H9 (cell line): ENCODE results near the gene IFFO2. TPM values are rescaled to one million over a fixed set of nuclear protein-coding genes. Genes with fewer than 3 reads are reported as not detected.

ENCODE experiments used
- DNase-seq: peaks from one replicate; pipeline ENCODE4 v3.0.0-alpha.2; 2017
- H2AFZ ChIP-seq: one replicate; pipeline ENCODE4 v1.6.1; 2013; ENCODE audit warnings: mild to moderate bottlenecking, low read length, control low read depth, moderate library complexity
- H2AK5ac ChIP-seq: 2 replicates; pipeline ENCODE4 v1.6.1; 2013; ENCODE audit warnings: low read length, control low read depth, mixed read lengths; ENCODE audit not compliant: insufficient read length
- H2BK120ac ChIP-seq: one replicate; pipeline ENCODE4 v1.6.1; 2013; ENCODE audit warnings: low read depth, mild to moderate bottlenecking, low read length, control low read depth, inconsistent platforms; ENCODE audit not compliant: poor library complexity, severe bottlenecking
- H2BK12ac ChIP-seq: 2 replicates; pipeline ENCODE4 v1.6.1; 2013; ENCODE audit warnings: low read length, control low read depth, mixed read lengths, low read depth; ENCODE audit not compliant: insufficient read length
- H2BK15ac ChIP-seq: 2 replicates; pipeline ENCODE4 v1.6.1; 2013; ENCODE audit warnings: low read depth, low read length, control low read depth
- H2BK20ac ChIP-seq: one replicate; pipeline ENCODE4 v1.6.1; 2013; ENCODE audit warnings: low read depth, mild to moderate bottlenecking, low read length, control low read depth, inconsistent platforms; ENCODE audit not compliant: poor library complexity, severe bottlenecking
- H2BK5ac ChIP-seq: 2 replicates; pipeline ENCODE4 v1.6.1; 2013; ENCODE audit warnings: low read length, control low read depth, mixed read lengths; ENCODE audit not compliant: insufficient read length
- H3K14ac ChIP-seq: 2 replicates; pipeline ENCODE4 v1.6.1; 2013; ENCODE audit warnings: low read length, control low read depth; ENCODE audit not compliant: insufficient read depth
- H3K18ac ChIP-seq: 2 replicates; pipeline ENCODE4 v1.6.1; 2013; ENCODE audit warnings: low read depth, mild to moderate bottlenecking, mixed read lengths, low read length, control low read depth; ENCODE audit not compliant: insufficient read length
- H3K23ac ChIP-seq: 2 replicates; pipeline ENCODE4 v1.6.1; 2013; ENCODE audit warnings: low read length, control low read depth, mixed read lengths, low read depth; ENCODE audit not compliant: insufficient read length
- H3K23me2 ChIP-seq: 2 replicates; pipeline ENCODE4 v1.6.1; 2013; ENCODE audit warnings: low read depth, mild to moderate bottlenecking, mixed read lengths, low read length, control low read depth; ENCODE audit not compliant: insufficient read length, poor library complexity, severe bottlenecking
- H3K27ac ChIP-seq: 2 replicates; pipeline ENCODE4 v1.5.1; 2013; ENCODE audit warnings: low read length, control low read depth, mixed read lengths, low read depth; ENCODE audit not compliant: insufficient read length
- H3K27me3 ChIP-seq: 2 replicates; pipeline ENCODE4 v1.6.1; 2013; ENCODE audit warnings: low read length, control low read depth, inconsistent platforms; ENCODE audit not compliant: insufficient read depth
- H3K4ac ChIP-seq: 2 replicates; pipeline ENCODE4 v1.6.1; 2013; ENCODE audit warnings: low read depth, mild to moderate bottlenecking, control low read depth, inconsistent platforms, low read length, moderate library complexity
- H3K4me1 ChIP-seq: 2 replicates; pipeline ENCODE4 v1.6.1; 2013; ENCODE audit warnings: low read length, control low read depth, inconsistent platforms; ENCODE audit not compliant: insufficient read depth
- H3K4me2 ChIP-seq: 2 replicates; pipeline ENCODE4 v1.6.1; 2013; ENCODE audit warnings: low read length, control low read depth, mixed read lengths; ENCODE audit not compliant: insufficient read length, insufficient read depth
- H3K56ac ChIP-seq: 2 replicates; pipeline ENCODE4 v1.6.1; 2013; ENCODE audit warnings: low read depth, mild to moderate bottlenecking, mixed read lengths, low read length, control low read depth; ENCODE audit not compliant: insufficient read length
- H3K79me1 ChIP-seq: 2 replicates; pipeline ENCODE4 v1.6.1; 2013; ENCODE audit warnings: low read depth, mild to moderate bottlenecking, moderate library complexity, low read length, control low read depth, inconsistent platforms; ENCODE audit not compliant: insufficient read depth, poor library complexity, severe bottlenecking
- H3K79me2 ChIP-seq: 2 replicates; pipeline ENCODE4 v1.6.1; 2013; ENCODE audit warnings: low read length, control low read depth, inconsistent platforms; ENCODE audit not compliant: insufficient read depth
- H3K9ac ChIP-seq: 2 replicates; pipeline ENCODE4 v1.6.1; 2013; ENCODE audit warnings: low read length, control low read depth, mixed read lengths; ENCODE audit not compliant: insufficient read length; ENCODE audit errors: extremely low read depth
- H3K9me3 ChIP-seq: one replicate; pipeline ENCODE4 v1.6.1; 2013; ENCODE audit warnings: low read depth, low read length, inconsistent platforms; ENCODE audit not compliant: control insufficient read depth
- H3T11ph ChIP-seq: one replicate; pipeline ENCODE4 v1.6.1; 2013; ENCODE audit warnings: mild to moderate bottlenecking, low read length, control low read depth, inconsistent platforms
- H4K20me1 ChIP-seq: one replicate; pipeline ENCODE4 v1.6.1; 2013; ENCODE audit not compliant: control insufficient read depth, insufficient read length, insufficient read depth
- H4K5ac ChIP-seq: 2 replicates; pipeline ENCODE4 v1.6.1; 2013; ENCODE audit warnings: low read depth, mild to moderate bottlenecking, mixed read lengths, low read length, control low read depth; ENCODE audit not compliant: insufficient read length
- H4K8ac ChIP-seq: replicated peaks from 2 replicates; pipeline ENCODE4 v1.6.1; 2013; ENCODE audit warnings: low read length, control low read depth, mixed read lengths, low read depth; ENCODE audit not compliant: insufficient read length
- H4K91ac ChIP-seq: 2 replicates; pipeline ENCODE4 v1.6.1; 2013; ENCODE audit warnings: low read depth, mild to moderate bottlenecking, moderate library complexity, mixed read lengths, low read length, control low read depth; ENCODE audit not compliant: insufficient read length
- H3K27ac Mint-ChIP-seq, 3 experiments: 2 replicates in 2 of 3; 3 replicates in 1 of 3; pipeline ENCODE4 v1.8.0; 2020 to 2021; ENCODE audit warnings: mixed read lengths in 3 of 3, mild to moderate bottlenecking in 1 of 3, moderate library complexity in 1 of 3
- H3K27me3 Mint-ChIP-seq: 2 replicates; pipeline ENCODE4 v1.8.0; 2021; ENCODE audit warnings: low read depth, mild to moderate bottlenecking, moderate library complexity, mixed read lengths
- H3K36me3 Mint-ChIP-seq, 3 experiments: 2 replicates in 2 of 3; 3 replicates in 1 of 3; pipeline ENCODE4 v1.8.0; 2020 to 2021; ENCODE audit warnings: low read depth in 3 of 3, mixed read lengths in 3 of 3; ENCODE audit not compliant: insufficient read depth in 1 of 3
- H3K4me1 Mint-ChIP-seq, 2 experiments: 2 replicates each; pipeline ENCODE4 v1.8.0; 2020; ENCODE audit warnings: mixed read lengths in 2 of 2
- H3K4me3 Mint-ChIP-seq, 2 experiments: 2 replicates in 1 of 2; 3 replicates in 1 of 2; pipeline ENCODE4 v1.8.0; 2020 to 2021; ENCODE audit warnings: mild to moderate bottlenecking in 2 of 2, mixed read lengths in 2 of 2, moderate library complexity in 1 of 2
- H3K9me3 Mint-ChIP-seq, 2 experiments: 2 replicates in 1 of 2; 3 replicates in 1 of 2; pipeline ENCODE4 v1.8.0; 2020; ENCODE audit warnings: mild to moderate bottlenecking in 2 of 2, mixed read lengths in 2 of 2, moderate library complexity in 1 of 2
- WGBS: extraction: QIAGEN DNeasy Blood & Tissue Kit; methylation state at CpG from one replicate; pipeline ENCODE4 v1.1.7; 2013; ENCODE audit warnings: missing lambda C conversion rate, low lambda C conversion rate, mixed read lengths; ENCODE audit not compliant: insufficient read length; ENCODE audit errors: extremely low coverage; 5-methylcytosine and 5-hydroxymethylcytosine counted together
- total RNA-seq: library from RNA; stranded (reverse); gene quantifications from 2 replicates; pipeline ENCODE4 v1.2.1, GENCODE V29; 2021
- TF ChIP-seq, protein P1 (sequence below): fragments of 200-600 bp; sonication (generic); conservative IDR thresholded peaks from 3 replicates; pipeline ENCODE4 v1.8.0; 2021; ENCODE audit warnings: antibody characterized with exemption, mild to moderate bottlenecking

Gene IFFO2
- total RNA-seq, 1 experiment from 2014 or later = 3.6 TPM

DNA sequence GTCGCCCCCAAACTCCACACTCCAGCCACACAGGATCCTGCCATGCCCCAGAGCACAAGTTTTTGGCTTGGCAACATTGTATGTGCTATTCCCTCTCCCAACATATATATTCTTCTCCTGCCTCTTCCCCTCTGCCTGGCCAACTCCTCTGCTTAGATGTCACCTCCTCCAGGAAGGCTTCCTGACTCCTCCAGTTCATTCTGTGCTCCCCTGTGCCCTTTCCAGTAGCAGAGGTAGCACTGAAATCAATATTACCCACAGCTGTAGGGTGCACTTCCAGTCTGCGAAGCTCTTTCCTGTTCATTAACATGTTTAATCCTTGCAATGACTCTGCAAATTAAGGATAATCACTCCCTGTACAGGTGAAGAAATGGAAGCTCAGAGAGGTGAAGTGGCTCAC is 75.3 kb downstream of the IFFO2 start:
- no peaks in the 10 kb centered on the region for H3K9me3 ChIP-seq
- peaks cover 0 to 11% of the 10 kb centered on the region in 2 experiments; a peak in 2 of 4 replicates for H3K4me1 Mint-ChIP-seq
- TF ChIP-seq, protein P1, sequence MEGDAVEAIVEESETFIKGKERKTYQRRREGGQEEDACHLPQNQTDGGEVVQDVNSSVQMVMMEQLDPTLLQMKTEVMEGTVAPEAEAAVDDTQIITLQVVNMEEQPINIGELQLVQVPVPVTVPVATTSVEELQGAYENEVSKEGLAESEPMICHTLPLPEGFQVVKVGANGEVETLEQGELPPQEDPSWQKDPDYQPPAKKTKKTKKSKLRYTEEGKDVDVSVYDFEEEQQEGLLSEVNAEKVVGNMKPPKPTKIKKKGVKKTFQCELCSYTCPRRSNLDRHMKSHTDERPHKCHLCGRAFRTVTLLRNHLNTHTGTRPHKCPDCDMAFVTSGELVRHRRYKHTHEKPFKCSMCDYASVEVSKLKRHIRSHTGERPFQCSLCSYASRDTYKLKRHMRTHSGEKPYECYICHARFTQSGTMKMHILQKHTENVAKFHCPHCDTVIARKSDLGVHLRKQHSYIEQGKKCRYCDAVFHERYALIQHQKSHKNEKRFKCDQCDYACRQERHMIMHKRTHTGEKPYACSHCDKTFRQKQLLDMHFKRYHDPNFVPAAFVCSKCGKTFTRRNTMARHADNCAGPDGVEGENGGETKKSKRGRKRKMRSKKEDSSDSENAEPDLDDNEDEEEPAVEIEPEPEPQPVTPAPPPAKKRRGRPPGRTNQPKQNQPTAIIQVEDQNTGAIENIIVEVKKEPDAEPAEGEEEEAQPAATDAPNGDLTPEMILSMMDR = no peak

More for the DNA sequence above, 75.3 kb downstream of the IFFO2 start:
- no peaks in the 10 kb centered on the region for H3K79me1 ChIP-seq
- no peak overlapping the region for H3K4me3 Mint-ChIP-seq
- H3K56ac ChIP-seq = no peak overlapping the region
- no peak overlapping the region for H2BK12ac ChIP-seq
- H3K23ac ChIP-seq = no peak overlapping the region
- H2AFZ ChIP-seq = no peak overlapping the region
- WGBS = no CpG with 5 or more reads among the region's 2 CpGs
- no peaks in the 10 kb centered on the region for H3K9me3 Mint-ChIP-seq
- H3K27me3 Mint-ChIP-seq = no peaks in the 10 kb centered on the region
- H4K8ac ChIP-seq = no peak overlapping the region
- no peak overlapping the region for H3K14ac ChIP-seq
- H3K79me2 ChIP-seq = no peaks in the 10 kb centered on the region
- H3T11ph ChIP-seq = no peak overlapping the region
- no peak overlapping the region for H3K4me2 ChIP-seq
- H2BK120ac ChIP-seq = no peak overlapping the region
- DNase-seq = no peak
- no peaks in the 10 kb centered on the region for H3K27me3 ChIP-seq
- peaks cover 3 to 13% (median 9%) of the 10 kb centered on the region in 3 experiments; a peak in 4 of 7 replicates for H3K36me3 Mint-ChIP-seq
- H3K23me2 ChIP-seq = no peaks in the 10 kb centered on the region
- H4K5ac ChIP-seq = no peak overlapping the region
- no peaks in the 10 kb centered on the region for H3K4me1 ChIP-seq
- H3K27ac Mint-ChIP-seq = 0 out of 7 replicates have a peak overlapping the region, but pooled peaks of 1 of the 3 experiments have one; percentile 16
- no peak overlapping the region for H2AK5ac ChIP-seq
- no peak overlapping the region for H3K18ac ChIP-seq
- no peak overlapping the region for H3K9ac ChIP-seq
- no peak overlapping the region for H2BK5ac ChIP-seq
- H4K20me1 ChIP-seq = no peaks in the 10 kb centered on the region
- H3K27ac ChIP-seq = no peak overlapping the region
- H4K91ac ChIP-seq = no peak overlapping the region
- no peak overlapping the region for H2BK20ac ChIP-seq
- H3K4ac ChIP-seq = no peak overlapping the region
- H2BK15ac ChIP-seq = no peak overlapping the region
